NCI-H2196 treated with DMSO at 0.1 percent for 48 hours (cell line): ENCODE results near the gene CGB1.
"Not testable (repeated sequence)": the region's sequence is repeated elsewhere in the genome, so short reads cannot be mapped to it uniquely, and the experiment has no call there.

Source experiments
- DNase-seq: peaks from one replicate; lab custom pipeline; 2025; ENCODE audit not compliant: unreplicated experiment; lab: John Stamatoyannopoulos, UW

The CGB1 gene

DNA sequence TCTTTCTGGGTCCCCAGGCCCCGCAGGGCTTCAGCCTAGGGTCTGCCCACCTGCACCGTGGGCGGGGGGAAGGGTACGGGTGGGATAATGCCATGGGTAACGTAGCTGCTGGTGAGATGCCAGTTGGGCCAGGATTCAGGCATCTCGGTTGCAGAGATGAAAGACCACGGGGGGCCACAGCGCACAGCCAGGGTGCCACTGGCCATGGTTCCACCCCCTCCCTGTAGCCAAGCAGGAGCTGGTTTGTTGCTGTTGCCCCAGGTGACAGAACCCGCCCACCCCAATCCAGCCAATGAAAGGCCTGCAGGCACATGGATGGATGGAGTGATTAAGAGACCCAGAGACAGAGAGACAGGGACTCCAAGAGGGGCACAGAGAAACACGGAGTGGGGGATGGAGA, 21.9 kb upstream of the CGB1 start:
- DNase-seq = no peak

DNA sequence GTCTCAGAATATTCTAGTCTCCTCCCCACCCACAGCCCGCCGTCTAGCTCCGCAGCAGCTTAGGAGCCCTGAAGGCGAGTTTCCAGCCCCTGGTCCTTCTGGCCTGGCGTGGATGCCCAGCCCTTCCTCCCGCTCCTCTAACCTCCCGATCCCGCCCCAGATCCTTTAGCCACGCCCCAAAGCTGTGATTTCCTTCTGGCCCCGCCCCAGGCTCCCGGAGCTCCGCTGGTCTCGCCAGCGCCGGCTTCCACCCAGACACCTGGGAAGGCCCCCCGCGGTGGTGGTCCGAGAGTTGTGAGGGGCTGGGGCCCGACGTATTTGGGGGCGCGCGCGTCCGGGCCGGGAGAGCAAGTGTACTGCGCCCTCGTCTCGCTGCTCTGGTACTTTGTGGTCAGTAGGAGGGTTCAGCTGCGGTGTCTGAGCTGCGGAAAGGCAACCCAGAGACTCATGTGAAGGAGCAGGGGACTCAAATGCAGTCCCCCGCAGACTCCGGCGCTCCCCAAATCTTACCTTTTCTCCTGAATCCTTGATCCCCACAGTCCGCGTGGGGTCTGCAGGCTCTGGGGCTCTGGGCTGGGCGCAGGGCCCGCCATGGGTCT, 21.0 kb upstream of the CGB1 start, which contains the start of gene CGB7:
Gene CGB7 (minus strand): TSS at position 114 of the 599 bp plus-strand sequence. CDS start 2,374 bp downstream, outside the sequence.
- DNase-seq = peak; percentile 31

DNA sequence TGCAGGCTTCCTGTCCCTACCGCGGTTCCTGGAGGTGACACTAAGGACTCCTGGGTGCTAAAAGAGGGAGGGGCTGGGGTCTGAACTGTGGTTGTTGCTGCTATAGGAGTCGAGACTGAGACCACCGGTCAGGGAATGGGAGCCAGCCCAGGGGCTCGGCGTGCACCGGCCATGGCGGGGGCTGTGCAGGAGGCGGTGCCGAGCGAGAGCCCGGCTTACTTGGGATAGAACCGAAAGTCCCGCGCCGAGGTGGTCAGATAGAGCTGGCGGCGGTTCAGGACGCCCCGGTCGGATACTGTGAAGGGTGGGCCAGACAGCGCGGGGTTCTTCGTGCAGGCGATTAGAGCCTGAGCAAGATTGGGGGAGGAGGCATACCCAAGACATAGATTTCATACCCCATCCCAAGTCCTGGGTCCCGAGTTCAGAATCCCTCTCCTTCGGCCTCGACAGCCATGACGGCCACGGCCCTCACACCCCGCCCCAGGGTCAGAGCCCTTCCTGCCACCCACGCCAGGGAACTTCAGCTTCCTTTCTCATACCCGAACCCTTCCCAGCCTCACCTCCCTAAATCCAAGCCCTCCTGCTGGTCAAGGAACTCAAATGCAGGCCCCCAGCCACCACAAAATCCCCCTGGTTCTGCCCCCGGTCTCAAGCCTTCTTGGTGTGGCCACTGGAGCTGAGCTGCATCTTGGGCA, 20.4 kb upstream of the CGB1 start:
- DNase-seq = not testable (repeated sequence)

DNA sequence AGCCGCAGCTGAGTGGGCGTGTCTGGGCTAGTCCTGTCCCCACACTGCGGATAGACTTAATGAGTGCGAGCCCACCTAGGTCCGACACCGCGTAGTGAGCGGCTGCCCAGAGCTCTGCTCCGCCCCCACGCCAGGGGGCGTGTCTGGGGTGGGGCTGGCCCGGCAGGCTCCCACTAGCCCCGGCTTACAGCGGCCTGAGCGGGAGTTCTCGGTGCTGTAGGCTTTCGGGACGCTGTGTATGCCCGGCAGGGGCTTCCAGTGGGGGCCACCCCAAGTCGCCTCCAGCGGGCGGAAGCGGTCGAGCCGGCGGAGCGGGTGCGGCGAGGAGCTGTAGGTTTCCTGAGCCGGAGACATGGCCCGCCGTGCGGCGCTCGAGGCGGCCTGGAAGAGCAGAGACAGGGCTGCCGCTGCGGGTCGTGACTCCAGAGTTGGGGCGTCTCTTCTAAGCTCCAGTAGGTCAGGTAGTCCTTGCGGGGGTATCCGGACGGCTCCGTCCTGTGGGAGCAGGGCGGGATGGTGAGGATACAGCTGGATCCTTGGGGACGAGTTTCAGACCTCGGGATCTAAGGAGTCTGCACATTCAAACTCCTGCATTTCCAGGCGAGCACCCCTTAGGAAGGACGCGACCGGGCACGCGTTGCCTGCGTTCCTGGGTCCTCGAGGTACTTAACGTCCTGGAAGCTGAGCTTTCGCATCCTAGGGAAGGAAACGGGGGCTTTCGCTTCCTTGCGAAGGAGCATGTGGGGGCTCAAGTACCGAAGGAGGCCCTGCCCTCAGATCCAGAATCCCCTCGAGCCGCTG, 19.6 kb upstream of the CGB1 start:
- DNase-seq = no peak

DNA sequence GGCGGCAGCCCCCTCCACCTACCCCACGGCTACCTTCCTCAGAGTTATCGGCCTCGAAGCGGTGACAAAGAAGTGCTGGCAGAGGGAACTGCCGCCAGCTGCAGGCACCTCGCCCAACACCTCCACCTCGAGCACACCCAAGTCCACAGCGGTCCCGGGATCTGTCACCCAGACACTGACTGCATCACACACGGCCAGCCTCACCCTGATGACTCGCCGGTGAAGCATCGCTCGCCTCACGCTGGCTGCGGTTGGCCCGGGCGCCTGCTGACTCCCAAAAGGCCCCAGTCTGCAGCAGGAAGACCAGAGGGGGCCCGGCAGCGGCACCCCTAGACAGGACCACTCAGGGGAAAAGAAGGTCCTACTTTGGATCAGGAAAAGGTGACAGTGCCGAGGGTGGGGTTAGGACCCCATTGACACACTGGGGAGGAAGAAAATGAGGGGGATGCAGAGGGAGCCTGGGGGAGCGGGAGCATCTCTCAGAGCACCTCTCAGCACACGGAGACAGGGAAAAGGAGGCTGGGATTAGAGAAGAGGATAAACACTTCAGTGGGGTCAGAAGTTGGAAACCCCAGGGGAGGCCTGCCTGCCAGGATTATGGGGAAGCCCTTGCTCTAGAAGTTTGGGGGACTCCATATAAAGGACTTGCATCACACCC, 13.8 kb upstream of the CGB1 start:
- DNase-seq = not testable (repeated sequence)

DNA sequence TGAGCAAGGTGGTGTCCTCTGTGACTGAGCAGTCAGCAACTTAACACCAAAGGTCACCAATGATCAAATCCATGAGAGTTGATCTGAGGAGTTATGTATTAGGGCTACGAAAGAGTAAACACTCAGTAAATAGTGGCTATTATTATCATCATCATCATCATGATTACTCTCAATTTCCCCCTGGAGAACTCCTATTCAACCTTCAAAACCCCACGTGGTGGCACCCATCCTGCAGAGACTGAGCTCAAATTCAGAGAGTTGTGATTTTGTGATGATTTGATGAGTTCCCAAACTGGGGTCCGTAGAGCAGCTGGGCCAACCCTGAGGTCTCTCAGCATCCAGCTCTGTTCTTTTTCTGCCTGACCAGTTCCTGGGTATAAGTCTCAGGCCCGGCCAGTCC, 13.1 kb upstream of the CGB1 start:
- DNase-seq = not testable (repeated sequence)

DNA sequence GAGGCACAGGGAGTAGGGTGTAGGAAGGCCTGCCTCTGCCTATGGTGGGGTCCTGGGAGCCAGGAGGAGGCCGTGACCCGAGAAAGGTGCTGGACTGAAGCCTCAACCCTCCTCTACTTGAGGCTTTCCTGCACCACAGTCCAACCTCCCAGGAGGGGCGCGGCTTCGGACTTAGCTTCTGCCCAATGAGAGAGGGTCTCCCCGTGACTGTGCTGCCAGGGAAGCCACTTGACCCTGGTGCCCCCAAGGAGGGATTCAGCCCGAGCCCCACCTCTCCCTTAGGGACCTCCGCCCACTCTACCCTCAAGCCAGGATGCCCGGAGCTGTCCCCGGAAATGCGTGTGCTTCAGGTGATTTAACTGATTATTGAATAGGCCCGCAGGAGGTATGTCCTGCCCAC, 12.3 kb upstream of the CGB1 start, which contains the start of gene CGB8:
Gene CGB8 (minus strand): TSS at position 101 of the 400 bp plus-strand sequence. CDS start 372 bp downstream, outside the sequence.
- DNase-seq = not testable (repeated sequence)

DNA sequence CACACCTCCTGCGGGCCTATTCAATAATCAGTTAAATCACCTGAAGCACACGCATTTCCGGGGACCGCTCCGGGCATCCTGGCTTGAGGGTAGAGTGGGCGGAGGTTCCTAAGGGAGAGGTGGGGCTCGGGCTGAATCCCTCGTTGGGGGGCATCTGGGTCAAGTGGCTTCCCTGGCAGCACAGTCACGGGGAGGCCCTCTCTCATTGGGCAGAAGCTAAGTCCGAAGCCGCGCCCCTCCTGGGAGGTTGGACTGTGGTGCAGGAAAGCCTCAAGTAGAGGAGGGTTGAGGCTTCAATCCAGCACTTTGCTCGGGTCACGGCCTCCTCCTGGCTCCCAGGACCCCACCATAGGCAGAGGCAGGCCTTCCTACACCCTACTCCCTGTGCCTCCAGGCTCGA, 6.9 kb upstream of the CGB1 start, which contains the start of gene CGB5:
Gene CGB5 (plus strand): TSS at position 301 of the 400 bp plus-strand sequence. CDS start 362 bp downstream, outside the sequence.
- not testable (repeated sequence) for DNase-seq

DNA sequence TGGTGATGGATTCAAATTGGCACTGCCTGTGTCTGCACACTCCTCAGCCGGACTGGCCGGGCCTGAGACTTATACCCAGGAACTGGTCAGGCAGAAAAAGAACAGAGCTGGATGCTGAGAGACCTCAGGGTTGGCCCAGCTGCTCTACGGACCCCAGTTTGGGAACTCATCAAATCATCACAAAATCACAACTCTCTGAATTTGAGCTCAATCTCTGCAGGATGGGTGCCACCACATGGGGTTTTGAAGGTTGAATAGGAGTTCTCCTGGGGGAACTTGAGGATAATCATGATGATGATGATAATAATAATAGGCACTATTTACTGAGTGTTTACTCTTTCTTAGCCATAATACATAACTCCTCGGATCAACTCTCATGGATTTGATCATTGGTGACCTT, 6.0 kb upstream of the CGB1 start:
- DNase-seq = not testable (repeated sequence)

DNA sequence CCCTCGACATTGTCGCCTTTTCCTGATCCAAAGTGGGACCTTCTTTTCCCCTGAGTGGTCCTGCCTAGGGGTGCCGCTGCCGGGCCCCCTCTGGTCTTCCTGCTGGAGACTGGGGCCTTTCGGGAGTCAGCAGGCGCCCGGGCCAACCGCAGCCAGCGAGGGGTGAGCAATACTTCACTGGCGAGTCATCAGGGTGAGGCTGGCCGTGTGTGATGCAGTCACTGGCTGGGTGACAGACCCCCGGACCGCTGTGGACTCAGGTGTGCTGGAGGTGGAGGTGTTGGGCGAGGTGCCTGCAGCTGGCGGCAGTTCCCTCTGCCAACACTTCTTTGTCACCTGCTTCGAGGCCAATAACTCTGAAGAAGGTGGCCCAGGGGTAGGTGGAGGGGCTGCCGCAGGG, 5.5 kb upstream of the CGB1 start:
- DNase-seq = no peak

DNA sequence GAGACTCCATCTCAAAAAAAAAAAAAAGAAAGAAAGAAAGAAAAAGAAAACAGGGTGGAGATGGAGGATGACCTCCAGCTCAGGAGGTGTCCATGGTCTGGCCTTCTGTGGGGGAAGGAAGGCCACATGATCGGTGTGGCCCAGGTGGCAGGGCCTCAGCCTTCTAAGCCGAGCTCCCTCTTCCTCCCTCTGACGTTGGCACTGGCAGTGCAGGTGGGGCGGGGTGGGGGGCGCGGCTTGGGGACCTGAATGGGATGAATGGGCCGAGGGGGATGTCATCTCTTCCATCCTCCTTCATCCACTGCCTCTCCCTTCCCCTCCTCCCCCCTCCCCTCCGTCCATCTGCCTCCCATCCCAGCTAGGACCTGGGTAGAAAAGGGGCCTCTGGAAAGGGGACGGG, 3.0 kb upstream of the CGB1 start:
- not testable (repeated sequence) for DNase-seq

DNA sequence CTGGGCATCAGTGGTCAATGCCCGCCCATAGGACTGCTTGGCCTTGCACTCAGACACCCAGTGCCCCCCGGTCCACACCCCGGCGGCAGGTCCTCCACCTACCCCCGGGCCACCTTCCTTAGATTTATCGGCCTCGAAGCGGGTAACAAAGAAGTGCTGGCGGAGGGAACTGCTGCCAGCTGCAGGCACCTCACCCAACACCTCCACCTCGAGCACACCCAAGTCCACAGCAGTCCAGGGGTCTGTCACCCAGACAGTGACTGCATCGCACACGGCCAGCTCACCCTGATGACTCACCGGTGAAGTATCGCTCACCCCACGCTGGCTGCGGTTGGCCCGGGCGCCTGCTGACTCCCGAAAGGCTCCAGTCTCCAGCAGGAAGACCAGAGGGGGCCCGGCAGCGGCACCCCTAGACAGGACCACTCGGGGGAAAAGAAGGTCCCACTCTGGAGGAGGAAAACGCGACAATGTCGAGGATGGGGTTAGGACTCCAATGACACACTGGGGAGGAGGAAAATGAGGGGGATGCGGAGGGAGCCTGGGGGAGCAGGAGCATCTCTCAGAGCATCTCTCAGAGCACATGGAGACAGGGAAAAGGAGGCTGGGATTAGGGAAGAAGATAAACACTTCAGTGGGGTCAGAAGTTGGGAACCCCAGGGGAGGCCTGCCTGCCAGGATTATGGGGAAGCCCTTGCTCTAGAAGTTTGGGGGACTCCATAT, 2.0 kb upstream of the CGB1 start:
- DNase-seq = not testable (repeated sequence)

DNA sequence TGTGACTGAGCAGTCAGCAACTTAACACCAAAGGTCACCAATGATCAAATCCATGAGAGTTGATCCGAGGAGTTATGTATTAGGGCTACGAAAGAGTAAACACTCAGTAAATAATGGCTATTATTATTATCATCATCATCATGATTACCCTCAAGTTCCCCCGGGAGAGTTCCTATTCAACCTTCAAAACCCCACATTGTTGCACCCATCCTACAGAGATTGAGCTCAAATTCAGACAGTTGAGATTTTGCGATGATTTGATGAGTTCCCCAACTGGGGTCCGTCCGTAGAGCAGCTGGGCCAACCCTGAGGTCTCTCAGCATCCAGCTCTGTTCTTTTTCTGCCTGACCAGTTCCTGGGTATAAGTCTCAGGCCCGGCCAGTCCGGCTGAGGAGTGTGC, 1.4 kb upstream of the CGB1 start:
- DNase-seq = not testable (repeated sequence)

DNA sequence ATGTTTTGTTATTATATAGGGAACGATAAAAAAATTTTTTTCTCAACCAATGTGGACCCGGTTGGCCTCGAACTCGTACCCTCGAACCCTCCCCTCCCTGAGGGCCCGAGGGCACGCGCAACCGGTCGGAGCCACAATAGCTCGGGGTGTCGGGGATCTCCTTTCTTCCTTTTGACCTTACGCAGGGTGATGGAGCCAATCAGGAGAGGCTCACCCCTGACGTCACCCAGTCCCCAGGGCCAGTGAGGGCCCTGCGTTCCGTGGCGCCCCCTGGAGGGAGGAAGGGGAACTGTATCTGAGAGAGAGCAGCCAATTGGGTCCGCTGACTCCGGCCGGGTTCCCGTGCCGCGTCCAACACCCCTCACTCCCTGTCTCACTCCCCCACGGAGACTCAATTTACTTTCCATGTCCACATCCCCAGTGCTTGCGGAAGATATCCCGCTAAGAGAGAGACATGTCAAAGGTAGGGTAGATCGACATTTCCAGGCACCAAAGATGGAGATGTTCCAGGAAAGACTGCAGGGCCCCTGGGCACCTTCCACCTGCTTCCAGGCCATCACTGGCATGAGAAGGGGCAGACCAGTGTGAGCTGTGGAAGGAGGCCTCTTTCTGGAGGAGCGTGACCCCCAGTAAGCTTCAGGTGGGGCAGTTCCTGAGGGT, 4.9 kb downstream of the CGB1 start, which contains the start of gene CGB2:
Gene CGB2 (plus strand): TSS at position 249 of the 660 bp plus-strand sequence. CDS start 206 bp downstream, at position 455.
- DNase-seq = not testable (repeated sequence)

DNA sequence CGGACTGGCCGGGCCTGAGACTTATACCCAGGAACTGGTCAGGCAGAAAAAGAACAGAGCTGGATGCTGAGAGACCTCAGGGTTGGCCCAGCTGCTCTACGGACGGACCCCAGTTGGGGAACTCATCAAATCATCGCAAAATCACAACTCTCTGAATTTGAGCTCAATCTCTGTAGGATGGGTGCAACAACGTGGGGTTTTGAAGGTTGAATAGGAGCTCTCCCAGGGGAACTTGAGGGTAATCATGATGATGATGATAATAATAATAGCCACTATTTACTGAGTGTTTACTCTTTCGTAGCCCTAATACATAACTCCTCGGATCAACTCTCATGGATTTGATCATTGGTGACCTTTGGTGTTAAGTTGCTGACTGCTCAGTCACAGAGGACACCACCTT, 6.4 kb downstream of the CGB1 start:
- DNase-seq = not testable (repeated sequence)

DNA sequence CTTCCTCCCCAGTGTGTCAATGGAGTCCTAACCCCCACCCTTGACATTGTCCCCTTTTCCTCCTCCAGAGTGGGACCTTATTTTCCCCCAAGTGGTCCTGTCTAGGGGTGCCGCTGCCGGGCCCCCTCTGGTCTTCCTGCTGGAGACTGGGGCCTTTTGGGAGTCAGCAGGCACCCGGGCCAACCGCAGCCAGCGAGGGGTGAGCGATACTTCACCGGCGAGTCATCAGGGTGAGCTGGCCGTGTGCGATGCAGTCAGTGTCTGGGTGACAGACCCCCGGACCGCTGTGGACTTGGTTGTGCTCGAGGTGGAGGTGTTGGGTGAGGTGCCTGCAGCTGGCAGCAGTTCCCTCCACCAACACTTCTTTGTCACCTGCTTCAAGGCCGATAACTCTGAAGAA, 6.9 kb downstream of the CGB1 start:
- not testable (repeated sequence) for DNase-seq

DNA sequence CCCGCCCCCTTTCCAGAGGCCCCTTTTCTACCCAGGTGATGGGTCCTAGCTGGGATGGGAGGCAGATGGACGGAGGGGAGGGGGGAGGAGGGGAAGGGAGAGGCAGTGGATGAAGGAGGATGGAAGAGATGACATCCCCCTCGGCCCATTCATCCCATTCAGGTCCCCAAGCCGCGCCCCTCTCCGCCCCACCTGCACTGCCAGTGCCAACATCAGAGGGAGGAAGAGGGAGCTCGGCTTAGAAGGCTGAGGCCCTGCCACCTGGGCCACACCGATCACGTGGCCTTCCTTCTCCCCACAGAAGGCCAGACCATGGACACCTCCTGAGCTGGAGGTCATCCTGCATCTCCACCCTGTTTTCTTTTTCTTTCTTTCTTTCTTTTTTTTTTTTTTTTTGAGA, 8.0 kb downstream of the CGB1 start:
- DNase-seq = not testable (repeated sequence)

DNA sequence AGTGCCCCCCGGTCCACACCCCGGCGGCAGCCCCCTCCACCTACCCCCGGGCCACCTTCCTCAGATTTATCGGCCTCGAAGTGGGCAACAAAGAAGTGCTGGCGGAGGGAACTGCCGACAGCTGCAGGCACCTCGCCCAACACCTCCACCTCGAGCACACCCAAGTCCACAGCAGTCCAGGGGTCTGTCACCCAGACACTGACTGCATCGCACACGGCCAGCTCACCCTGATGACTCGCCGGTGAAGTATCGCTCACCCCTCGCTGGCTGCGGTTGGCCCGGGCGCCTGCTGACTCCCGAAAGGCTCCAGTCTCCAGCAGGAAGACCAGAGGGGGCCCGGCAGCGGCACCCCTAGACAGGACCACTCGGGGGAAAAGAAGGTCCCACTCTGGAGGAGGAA, 11.1 kb downstream of the CGB1 start:
- not testable (repeated sequence) for DNase-seq

DNA sequence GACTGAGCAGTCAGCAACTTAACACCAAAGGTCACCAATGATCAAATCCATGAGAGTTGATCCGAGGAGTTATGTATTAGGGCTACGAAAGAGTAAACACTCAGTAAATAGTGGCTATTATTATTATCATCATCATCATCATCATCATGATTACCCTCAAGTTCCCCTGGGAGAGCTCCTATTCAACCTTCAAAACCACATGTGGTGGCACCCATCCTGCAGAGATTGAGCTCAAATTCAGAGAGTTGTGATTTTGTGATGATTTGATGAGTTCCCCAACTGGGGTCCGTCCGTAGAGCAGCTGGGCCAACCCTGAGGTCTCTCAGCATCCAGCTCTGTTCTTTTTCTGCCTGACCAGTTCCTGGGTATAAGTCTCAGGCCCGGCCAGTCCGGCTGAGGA, 11.6 kb downstream of the CGB1 start:
- DNase-seq = not testable (repeated sequence)

DNA sequence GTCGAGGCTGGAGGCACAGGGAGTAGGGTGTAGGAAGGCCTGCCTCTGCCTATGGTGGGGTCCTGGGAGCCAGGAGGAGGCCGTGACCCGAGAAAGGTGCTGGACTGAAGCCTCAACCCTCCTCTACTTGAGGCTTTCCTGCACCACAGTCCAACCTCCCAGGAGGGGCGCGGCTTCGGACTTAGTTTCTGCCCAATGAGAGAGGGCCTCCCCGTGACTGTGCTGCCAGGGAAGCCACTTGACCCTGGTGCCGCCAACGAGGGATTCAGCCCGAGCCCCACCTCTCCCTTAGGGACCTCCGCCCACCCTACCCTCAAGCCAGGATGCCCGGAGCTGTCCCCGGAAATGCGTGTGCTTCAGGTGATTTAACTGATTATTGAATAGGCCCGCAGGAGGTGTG, 12.5 kb downstream of the CGB1 start, which contains the start of gene CGB3:
Gene CGB3 (minus strand): TSS at position 101 of the 400 bp plus-strand sequence. CDS start 362 bp downstream, outside the sequence.
- DNase-seq = not testable (repeated sequence)
